Measurements from ENCODE around the gene VAV2. TPM values are rescaled to one million over a fixed set of nuclear protein-coding genes. Genes with fewer than 3 reads are reported as not detected.
"Not testable (repeated sequence)": the region's sequence is repeated elsewhere in the genome, so short reads cannot be mapped to it uniquely, and the experiment has no call there.

The VAV2 gene
- total RNA-seq, 1 donor from 2014 or later = 4.9 TPM

DNA sequence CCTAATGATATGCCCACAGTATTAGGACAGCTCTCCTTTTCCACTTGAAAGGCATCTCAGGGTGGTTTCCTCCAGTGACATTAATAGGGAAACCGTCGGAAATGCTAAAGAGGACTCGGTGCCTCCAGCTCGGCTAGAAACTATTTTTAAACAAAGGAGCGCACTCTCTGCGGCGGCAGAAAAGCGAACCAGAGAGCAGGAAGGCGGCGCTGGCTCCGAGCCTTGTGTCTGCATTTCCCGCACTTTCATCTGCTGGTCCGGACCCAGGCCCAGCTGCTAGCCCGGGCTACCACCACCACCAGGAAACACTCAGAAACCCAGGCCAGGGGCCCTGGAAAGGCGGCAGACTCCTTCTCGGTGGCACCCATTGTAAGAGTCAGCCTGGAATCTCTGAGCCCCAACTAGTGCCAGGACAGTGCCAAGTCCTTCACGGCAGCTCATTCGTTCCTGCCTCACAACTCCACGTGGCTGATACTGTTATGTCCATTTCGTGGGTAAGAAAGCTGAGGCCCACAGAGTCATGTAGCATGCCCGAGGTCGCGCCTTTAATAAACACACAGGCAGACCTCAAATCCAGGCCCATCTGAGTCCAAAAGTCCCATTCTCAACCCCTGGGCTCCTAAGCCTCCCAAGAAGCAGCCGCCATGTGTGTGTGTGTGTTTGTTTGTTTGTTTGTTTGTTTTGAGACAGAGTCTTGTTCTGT is 73.9 kb downstream of the VAV2 start:
- ATAC-seq (ENCODE audit: poor library complexity) (no peak), DNase-seq (no peak)
- intact Hi-C loops (cut with DNase I) = no loop called here

DNA sequence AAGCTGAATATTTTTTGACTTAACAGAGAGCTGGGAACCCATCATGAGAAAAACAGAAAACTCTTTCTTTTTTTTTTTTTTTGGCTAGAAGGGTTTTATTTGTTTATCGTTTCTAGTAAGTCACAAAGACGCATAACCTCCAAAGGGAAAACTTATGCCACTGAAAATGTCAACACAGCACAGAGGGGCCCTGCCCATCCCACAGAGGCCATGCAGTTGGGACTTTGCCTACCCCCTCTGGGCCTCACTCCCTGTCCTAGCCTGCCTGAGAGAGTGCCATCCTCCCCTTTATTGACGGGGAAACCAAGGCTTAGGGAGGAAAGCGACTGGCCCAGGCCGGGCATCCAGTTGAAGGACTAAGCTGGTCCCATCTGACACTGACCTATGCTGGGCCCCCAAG is 74.7 kb downstream of the VAV2 start:
- DNase-seq (no peak), ATAC-seq (ENCODE audit: poor library complexity) (no peak)
- intact Hi-C loops (cut with DNase I) = no loop called here

- DNase-seq = no peak
These were observed 76.0 kb downstream of the VAV2 start for GRCh38 chr9:133916159-133916541.

GRCh38 chr9:133915534-133916158 is 76.5 kb downstream of the VAV2 start:
- intact Hi-C loops (cut with DNase I) = no loop called here
- DNase-seq (no peak), ATAC-seq (ENCODE audit: poor library complexity) (no peak)

More at GRCh38 chr9:133916159-133916541, 76.0 kb downstream of the VAV2 start:
- intact Hi-C loops (cut with DNase I) = no loop called here
- ATAC-seq (ENCODE audit: poor library complexity) = no peak

DNA sequence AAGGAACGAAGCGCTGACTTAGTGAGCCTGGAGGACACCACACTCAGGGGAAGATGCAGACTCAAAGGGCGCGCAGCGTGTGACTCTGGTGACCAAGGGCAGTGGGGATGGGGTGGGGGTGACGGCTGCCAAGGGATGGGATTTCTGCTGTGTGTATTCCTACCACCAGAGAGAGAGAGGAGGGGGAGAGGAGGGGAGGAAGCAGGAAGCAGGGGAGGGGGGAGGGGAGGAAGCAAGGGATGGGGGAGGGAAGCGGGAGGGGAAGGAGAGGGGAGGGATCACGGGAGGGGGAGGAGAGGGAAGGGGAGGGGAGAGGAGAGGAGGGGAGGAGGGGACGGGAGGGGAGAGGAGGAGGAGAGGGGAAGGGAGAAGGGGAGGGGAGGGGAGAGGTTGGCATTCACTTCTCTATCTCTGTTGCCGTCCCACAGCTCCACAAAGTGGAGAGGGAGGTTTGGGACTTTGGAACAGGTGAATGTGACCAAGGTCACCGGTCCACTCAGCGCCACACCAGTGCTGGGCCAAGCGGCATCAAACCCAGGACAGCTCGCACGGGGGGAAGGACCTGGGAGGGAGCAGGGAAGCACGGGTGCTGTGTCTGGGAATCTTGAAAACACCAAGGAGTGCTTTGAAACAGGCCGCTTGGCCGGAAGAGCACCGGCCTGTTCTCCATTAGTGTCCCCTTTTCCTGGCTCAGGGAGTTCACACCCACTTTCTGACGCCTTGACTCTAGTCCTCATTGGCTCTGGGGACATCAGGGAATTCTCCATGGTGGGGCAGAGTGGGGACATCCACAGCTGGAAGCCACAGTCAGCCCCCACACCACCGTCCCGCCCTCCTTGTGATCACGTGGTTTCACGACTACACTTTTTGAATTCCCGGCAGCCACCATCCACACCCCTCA is 77.4 kb downstream of the VAV2 start:
- no peak for ATAC-seq (ENCODE audit: poor library complexity)

DNA sequence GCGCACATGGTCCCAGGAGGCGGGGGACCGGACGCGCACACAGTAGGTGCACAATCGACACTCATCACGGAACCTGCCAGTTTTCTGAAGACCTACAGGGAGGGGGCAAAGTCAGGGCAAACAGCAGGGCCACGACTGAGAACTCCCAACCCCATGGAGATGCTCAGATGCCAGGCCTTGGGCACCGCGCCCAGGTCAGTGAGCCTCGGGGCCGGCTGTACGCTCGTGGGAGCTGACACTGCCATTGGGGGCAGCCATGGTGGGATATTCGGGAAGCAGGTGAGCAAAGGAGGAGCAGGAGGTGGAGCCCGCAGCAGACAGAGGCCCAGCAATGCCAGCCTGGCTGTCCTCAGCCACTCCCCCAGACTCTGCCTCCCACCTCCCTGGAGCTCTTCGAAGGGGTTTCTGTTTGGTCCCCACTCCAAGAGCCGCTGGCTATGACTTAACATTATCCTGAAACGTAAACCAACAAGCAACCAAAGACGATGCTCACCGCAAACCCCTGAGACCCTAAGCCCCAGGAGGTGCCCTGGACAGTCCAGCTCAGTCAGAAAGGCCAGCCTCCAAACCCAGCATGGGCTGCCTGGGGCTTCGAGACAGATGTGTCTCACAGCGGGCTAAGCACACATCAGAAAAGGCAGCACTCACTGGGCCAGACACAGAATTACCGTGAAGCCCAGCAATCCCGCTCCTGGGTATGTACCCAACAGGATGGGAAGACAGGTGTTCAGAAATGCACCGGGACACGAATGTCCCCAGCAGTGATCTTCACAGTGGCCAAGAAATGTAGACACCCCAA is 78.4 kb downstream of the VAV2 start:
- intact Hi-C loops (cut with DNase I) = no loop called here
- ATAC-seq (ENCODE audit: poor library complexity) (no peak), DNase-seq (no peak)

More for the DNA sequence above, 77.4 kb downstream of the VAV2 start:
- DNase-seq = no peak
- intact Hi-C loops (cut with DNase I) = no loop called here

DNA sequence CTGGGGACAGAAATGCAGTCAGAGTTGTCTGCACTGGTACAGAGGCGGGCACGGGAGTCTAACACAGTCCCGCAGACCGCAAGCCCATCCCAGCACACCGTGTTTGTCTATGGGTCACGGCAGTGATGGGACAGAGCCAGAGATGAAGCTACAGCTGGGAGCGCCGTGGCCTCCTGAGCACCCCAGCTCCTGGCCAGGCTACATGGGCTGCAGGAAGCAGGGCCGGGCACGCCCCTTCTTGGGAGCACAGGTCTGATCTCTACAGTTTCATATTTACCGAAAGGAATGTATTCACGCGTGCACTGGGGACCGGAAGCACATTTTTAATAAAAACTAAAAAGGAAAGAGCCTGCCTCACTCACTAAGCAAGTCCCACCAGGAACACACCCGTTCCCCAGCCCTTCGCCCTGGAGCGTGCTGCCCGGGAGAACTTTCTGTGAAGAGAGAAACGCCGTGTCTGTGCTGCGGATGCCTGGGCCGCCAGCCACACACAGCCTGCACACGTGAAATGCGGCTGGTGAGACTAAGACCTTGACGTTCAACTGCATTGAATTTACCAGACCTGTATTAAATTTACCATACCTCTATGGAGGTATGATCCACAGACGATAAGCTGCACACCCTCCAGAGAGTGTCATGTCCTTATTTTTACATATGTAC is 81.1 kb downstream of the VAV2 start:
- intact Hi-C loops (cut with DNase I) = no loop called here
- no peak for ATAC-seq (ENCODE audit: poor library complexity)
- DNase-seq = no peak

GRCh38 chr9:133906932-133907910 is 84.9 kb downstream of the VAV2 start:
- no peak for ATAC-seq (ENCODE audit: poor library complexity)
- DNase-seq = no peak
- intact Hi-C loops (cut with DNase I) = no loop called here

DNA sequence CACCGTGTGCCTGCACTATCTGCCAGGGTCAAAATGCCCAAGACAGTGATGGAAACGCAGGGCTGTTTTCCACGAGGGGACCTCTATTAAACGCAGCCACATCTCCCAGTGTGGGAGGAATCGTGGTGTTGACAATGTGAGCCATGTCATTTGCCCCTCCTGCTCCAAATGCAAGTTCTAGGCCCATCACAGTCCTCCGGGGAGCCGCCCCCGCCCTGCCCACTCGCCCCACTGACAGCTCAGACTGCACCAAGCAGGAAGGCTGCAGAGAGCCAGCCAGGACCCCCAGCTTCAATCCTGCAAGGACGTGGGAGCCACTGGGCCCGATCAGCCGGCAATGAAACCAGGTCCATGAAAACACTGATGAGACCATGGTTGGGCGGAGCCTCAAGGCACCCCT is 85.9 kb downstream of the VAV2 start:
- intact Hi-C loops (cut with DNase I) = no loop called here
- DNase-seq = no peak
- no peak for ATAC-seq (ENCODE audit: poor library complexity)

DNA sequence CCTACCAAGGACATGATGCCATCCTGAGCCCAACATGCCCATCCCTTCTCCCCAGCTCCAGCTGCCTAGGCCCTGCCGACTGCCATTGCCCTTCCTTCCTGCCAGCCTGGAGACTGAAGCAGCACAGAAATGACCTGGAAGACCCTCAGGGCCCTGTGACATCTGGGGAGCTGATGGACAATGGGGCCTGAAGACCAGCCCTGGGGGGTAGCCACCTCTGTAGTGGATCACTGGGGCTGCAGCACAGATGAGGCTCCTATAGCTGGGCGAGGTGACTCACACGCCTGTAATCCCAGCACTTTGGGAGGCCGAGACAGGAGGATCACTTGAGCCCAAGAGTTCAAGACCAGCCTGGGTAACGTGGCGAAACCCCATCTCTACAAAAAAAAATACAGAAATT is 86.6 kb downstream of the VAV2 start:
- intact Hi-C loops (cut with DNase I) = no loop called here
- no peak for DNase-seq
- no peak for ATAC-seq (ENCODE audit: poor library complexity)

- ATAC-seq (ENCODE audit: poor library complexity) = no peak
- DNase-seq = no peak
- intact Hi-C loops (cut with DNase I) = no loop called here
These were observed 87.6 kb downstream of the VAV2 start for GRCh38 chr9:133904346-133905090.

DNA sequence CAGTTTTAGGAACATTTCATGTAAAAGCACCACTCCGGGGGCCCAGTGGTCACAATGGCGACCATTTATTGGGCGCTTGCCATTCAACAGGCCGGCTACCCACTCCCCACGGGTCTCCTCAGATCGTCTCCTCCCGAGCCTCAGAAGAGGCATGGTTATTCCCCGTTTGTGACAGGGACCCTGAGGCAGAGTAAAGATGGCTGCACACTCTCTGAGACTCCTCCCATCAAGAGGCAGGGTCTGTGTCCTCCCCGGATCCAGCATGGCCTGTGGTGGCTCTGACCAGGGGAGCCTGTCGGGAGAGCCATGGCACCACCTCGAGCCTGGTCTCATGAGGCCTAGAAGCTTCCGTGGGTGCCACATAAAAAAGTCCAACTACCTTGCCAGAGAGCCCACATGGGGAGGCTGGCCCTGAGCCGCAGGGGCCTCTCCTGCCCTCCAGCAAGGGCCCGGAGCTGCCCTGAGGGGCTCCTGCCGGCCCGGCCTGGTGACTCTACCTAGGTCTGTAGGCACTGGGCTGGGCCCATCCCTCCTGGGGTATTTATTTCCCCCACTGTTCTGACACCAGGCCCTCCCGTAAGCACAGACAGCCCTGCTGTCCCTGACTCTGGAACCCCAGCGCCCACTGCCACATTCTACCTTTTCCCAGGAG is 90.8 kb downstream of the VAV2 start:
- intact Hi-C loops (cut with DNase I) = no loop called here
- ATAC-seq (ENCODE audit: poor library complexity) (no peak), DNase-seq (no peak)

DNA sequence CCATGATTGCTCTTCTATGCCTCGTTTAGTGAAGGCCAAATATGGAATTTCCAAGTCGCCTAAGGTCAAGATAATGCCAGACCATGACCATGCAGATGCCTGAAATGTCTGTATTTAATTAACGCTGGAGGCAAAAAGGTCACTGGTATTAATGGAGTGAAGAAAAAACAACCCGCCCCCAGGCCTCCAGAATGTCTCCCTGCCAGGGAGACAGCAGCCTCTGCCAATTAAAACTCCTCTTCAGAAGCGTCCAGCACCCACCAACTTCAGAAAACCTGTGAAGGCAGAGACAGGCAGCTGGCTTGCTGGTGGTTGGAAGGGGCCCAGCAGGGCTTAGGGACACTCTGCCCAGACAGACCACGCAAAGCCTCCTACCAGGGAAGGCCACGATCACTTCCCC is 94.4 kb downstream of the VAV2 start:
- intact Hi-C loops (cut with DNase I) = no loop called here
- DNase-seq (no peak), ATAC-seq (ENCODE audit: poor library complexity) (no peak)

- DNase-seq; ATAC-seq (ENCODE audit: poor library complexity); intact Hi-C loops (cut with DNase I): not testable (repeated sequence)
These were observed 96.1 kb downstream of the VAV2 start for GRCh38 chr9:133896007-133896406.

- no peak for ATAC-seq (ENCODE audit: poor library complexity)
- no peak for DNase-seq
- intact Hi-C loops (cut with DNase I) = no loop called here
These were observed 96.8 kb downstream of the VAV2 start for GRCh38 chr9:133895335-133895734.

Measured in Right ventricle myocardium superior (tissue), 1 donor.